Stimulated activated CD4-positive, alpha-beta T cell treated with anti-CD3 and anti-CD28 coated beads, TNF-alpha, amount 100 ng/mL, for 1 hour (primary cell): ENCODE data around the gene LRWD1.
"Not testable (repeated sequence)": the region's sequence is repeated elsewhere in the genome, so short reads cannot be mapped to it uniquely, and the experiment has no call there.

Experiments
- DNase-seq, 3 donors: peaks; one replicate each; pipeline ENCODE4 v3.0.0-alpha.2; 2020; ENCODE audit warnings: low read depth in 3 of 3, low spot score in 1 of 3

Gene LRWD1

DNA sequence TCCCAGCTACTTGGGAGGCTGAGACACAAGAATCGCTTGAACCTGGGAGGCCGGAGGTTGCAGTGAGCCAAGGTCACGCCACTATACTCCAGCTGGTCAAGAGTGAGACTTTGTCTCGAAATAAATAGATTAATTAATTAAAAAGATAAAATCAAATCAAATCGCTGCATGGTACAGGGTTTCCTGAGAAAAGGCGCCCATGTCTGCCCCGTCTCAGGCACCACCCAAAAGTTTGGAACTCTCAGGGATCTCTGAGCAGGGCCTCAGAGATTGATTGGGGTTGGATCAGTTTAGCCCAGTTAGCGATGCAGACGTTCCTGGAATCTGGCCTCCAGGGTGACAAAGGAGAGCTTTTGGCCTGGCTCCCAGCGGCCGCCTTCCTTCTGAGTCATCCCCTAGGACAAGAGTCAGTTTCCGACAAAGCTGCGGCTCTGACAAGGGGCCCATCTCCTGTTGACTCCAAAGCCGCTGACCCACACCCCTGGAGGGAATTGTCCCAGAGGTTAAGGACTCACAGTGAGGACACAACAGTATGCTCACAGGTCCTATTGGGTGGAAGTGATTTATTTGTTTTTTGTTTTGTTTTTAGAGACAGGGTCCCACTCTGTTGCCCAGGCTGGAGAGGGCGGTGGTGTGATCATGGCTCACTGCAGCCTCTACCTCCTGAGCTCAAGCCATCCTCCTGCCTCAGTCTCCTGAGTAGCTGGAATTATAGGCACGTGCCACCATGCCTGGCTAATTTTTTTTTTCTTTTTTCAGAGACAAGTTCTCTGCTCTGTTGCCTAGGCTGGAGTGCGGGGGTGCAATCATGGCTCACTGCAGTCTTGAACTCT, 24.6 kb upstream of the LRWD1 start:
- no peak for DNase-seq

DNA sequence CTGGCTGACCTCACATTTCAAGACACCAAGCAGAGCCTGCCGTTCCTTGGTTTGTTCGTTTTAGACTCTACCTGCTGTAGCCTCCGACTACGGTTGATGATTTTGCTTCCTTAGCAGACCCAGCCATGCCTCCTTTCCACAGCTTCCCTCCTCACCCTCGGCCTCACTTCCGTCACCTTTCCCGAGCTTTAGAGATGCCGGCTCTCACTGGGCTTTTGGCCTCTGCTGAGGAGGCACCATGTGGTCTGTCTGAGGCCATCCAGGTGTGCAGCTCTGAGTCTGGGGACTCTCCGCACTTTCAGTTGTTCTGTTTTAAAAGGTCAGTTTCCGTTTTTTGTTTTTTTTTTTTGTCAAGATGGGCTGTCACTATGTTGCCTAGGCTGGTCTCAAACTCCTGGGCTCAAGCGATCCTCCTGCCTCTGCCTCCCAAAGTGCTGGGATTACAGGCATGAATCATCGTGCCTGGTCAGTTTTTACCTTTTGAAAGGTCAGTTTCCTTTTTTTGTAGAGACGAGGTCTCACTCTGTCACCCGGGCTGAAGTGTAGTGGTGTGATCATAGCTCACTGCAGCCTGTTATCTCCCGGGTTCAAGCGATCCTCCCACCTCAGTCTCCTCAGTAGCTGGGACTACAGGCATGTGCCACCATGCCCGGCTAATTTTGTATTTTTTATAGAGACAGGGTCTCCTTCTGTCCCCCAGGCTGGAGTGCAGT, 19.7 kb upstream of the LRWD1 start:
- no peak for DNase-seq

DNA sequence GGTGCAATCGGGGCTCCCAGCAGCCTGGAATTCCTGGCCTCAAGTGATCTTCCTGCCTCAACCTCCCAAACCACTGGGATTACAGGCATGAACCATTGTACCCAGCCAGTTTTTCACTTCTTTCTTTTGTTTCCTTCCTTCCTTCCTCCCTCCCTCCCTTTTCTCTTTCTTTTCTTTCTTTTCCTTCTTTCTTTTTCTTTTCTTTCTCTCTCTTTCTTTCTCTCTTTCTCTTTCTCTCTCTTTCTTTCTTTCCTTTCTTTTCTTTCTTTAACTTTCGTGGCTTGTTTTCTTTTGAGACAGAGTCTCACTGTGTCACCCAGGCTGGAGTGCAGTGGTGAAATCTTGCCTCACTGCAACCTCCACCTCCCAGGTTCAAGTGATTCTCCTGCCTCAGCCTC, 19.1 kb upstream of the LRWD1 start:
- DNase-seq, result no peak

DNA sequence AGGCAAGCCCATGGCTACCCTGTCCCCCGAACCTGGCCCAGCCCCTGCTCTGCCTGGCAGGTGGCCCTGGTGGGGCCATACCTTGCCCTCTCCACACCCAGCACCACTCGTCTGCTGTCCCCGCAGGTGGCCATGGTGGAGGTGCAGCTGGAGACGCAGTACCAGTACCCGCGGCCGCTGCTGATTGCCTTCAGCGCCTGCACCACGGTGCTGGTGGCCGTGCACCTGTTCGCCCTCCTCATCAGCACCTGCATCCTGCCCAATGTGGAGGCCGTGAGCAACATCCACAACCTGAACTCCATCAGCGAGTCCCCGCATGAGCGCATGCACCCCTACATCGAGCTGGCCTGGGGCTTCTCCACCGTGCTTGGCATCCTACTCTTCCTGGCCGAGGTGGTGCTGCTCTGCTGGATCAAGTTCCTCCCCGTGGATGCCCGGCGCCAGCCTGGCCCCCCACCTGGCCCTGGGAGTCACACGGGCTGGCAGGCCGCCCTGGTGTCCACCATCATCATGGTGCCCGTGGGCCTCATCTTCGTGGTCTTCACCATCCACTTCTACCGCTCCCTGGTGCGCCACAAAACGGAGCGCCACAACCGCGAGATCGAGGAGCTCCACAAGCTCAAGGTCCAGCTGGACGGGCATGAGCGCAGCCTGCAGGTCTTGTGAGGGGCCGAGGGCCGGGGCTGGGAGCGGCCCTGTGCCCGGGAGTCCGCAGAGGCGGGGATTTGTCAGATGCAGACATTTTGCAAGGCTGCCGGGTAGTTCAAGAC, 18.2 kb upstream of the LRWD1 start:
- no peak for DNase-seq

DNA sequence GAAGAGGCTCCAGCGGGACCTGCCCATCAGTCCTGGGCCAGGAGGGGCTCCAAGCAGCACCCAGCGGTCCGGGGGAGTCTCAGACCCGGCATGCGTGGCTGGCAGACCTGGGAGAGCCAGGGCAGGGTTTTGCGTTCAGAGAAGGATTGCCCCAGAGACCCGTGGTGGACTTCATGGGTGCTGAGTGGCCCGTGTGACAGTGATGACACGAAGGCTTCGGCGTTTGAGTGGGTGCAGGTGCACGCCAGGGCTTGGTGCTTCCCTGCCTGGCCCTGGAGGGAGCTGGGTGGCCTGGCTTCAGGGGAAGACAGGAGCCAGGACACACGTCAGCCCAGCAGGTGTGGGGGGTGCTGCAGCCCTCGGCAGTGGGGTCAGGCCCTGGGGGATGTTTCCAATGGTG, 17.5 kb upstream of the LRWD1 start:
- DNase-seq, result no peak

DNA sequence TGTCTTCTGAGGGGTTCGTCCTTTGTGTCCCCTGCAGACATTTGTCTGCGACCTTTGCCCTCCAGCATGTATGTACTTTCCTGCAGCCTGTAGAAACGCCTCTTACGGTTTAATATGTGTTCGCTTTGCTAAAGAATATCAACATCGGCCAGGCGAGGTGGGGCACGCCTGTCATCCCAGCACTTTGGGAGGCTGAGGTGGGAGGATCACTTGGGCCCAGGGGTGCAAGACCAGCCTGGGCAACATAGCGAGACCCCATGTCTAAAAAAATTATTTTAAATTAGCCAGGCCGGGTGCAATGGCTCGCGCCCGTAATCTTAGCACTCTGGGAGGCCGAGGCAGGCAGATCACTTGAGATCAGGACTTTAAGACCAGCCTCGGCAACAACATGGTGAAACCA, 15.6 kb upstream of the LRWD1 start:
- DNase-seq, result no peak

DNA sequence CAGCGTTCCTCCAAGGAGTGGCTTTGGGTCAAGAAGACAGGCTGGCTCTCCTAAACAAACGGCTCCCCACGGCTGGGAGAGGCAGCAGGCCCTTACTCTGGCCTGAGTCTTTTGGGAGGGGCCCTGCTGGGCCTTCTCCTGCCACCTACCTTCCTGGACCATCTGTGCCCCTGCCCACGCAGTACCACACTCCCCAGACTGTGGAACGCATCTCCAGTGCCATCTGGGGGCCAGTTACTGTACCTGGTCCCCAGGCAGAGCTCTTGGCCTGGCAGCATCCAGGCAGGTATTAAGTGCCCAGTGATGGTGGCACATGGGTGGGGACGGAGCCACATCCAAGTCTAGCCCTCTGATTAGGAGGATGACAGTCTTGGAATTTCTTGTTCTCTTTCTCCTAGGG, 14.5 kb upstream of the LRWD1 start:
- peak in 1 of 3 donors; percentile 22 for DNase-seq

DNA sequence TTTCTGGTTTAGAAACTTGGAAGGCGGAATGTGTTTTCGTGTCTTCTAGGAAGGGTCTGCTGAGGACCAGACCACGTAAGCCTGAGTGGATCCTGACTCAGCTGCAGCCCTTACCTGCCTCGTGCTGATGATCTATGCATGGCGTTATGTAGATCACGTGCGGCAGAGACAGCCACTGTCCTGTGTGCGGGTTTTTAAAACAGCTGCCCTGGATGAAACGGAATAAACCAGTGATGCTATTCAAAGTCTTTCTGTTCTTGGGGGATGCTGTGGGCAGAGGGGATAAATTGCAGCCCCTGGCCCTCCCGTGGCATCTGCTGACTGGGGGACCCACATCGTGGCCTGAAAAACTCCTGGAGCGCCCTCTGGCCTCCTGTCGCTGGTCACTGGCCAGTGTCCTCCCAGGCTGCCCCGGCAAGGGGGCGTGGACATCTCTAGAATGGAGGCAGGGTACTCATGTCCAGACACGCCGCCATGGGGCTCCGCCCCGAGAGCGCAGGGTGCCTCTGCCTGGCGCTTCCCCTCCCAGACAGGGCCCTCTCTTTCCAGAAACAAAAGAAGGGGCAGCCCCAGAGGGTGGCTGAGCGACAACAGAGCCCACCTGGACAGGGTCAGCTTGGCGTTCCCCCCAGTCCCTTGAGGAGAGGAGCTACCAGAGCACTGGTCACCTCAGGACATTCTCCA, 13.3 kb upstream of the LRWD1 start:
- DNase-seq, result no peak

DNA sequence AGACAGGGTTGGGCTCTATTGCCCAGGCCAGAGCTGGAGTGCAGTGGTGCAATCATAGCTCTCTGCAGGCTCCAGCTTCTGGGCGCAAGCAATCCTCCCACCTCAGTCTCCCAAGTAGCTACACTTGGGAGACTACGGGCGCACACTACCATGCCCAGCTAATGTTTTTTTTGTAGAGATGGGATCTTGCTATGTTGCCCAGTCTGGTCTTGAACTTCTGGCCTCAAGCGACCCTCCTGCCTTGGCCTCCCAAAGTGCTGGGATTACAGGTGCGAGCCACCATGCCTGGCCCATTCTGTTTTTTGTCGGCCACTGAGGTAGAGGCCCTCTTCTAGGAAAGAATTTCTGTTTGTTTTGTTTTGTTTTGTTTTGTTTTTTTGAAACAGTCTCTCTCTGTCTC, 12.3 kb upstream of the LRWD1 start:
- no peak for DNase-seq

DNA sequence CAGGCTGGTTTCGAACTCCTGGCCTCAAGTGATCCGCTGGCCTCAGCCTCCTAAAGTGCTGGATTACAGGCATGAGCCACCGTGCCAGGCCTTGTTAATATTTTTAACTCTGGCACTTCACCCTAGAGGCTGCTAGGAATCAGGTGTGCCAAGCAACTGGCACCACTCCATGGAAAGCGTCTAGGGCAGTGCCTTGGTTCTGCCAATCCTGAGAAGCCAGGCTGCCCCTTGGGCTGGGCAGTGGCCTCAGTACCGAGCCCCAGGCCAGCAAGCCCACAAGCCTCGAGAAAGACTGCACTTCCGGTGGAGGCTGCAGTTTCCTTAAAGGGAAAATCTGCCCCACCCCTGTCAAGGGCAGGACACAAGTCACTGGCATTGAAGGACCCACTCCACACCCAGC, 11.5 kb upstream of the LRWD1 start:
- DNase-seq, result no peak

DNA sequence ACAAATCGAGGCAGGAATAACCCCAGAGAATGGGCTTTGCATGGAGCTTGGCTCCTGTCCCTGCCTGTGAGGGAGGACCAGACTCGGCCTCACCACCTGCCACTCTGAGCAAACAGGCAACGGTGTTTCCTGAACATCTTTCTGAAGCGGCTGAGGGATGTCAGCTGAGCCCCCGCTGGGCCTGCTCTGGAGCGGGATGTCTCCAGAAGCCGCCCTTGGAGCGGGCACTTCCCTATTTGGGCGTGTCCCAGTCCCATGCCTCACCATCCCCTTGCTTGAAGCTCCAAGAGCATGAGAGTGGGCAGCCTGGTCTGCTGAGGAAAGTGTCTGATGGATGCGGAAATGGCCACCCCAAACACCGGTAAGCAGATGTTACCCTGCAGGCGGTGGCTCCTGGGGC, 10.3 kb upstream of the LRWD1 start:
- no peak for DNase-seq

DNA sequence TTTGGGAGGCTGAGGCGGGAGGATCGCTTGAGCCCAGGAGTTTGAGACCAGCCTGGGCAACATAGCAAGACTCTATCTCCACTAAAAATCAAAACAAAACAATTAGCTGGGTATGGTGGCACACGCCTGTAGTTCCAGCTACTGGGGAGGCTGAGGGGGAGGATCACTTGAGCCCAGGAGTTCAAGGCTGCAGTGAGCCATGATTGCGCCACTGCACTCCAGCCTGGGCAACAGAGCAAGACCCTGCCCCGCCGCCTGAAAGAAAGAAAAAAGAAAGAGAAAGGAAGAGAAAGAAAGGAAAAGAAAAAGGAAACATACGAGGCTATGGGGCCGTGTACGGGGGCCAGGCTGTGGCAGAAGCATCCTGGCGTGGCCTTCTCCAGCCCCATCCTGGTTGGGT, 9.9 kb upstream of the LRWD1 start:
- not testable (repeated sequence) for DNase-seq

DNA sequence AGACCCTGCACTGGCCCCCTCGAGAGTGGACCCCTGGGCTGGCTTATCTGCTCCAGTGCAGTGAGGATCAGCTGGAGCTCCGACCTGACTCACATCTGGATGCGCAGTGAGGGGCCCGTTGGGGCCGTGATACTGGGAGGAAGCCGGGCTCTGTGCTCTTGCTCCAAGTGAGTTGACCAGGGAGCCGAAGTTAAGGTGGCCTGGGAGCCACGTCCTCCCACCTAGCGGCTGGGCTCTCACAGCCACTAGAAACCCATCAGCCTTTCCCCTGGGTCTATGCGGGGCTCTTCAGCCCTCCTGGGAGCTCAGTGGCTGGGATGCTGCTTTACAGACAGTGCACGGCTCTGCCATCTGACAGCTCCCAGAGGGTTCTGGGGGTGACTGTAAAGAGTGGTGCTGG, 9.2 kb upstream of the LRWD1 start:
- no peak for DNase-seq

DNA sequence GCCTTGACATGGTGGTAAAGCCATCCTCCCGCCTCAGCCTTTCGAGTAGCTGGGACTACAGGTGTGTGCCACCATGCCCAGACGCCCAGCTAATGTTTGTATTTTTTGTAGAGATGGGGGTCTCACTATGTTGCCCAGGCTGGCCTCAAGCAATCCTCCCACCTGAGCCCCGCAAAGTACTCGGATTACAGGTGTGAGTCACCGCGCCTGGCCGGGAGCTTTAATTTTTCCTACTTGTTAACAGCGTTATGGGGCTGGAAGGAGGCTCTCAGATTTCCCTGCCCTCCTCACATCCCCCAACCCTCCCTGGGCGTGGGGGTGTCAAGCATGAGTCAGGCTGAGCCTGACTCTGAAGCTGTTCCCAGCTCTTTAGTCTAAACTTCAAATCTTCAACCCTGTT, 8.5 kb upstream of the LRWD1 start:
- no peak for DNase-seq

DNA sequence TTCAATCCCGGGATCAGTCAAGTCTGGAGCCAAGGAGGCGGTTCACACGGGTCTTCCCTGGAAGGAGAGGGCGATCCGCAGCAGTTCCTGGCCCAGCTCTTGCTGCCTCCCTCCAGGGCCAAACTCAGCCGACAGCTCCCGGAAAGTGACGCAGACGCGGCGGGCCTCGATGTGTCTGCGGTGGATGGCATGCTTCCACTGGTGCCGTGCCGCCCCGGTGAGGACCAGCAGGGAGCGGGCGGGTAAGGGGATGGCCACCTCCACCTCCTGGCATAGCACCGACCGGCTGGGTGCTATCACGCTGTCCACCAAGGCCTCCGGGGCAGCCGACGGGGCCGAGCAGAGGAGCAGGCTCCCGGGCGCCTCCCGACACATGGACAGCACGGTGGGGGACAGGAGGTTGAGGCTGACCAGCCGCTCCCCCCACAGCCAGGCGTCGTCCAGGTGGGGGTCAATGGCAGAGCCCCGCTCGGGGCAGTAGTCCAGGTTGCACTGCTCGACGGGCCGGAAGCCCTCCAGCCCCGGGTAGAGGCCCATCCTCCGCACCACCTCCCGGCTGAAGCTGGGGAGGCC, 7.3 kb upstream of the LRWD1 start:
- no peak for DNase-seq

DNA sequence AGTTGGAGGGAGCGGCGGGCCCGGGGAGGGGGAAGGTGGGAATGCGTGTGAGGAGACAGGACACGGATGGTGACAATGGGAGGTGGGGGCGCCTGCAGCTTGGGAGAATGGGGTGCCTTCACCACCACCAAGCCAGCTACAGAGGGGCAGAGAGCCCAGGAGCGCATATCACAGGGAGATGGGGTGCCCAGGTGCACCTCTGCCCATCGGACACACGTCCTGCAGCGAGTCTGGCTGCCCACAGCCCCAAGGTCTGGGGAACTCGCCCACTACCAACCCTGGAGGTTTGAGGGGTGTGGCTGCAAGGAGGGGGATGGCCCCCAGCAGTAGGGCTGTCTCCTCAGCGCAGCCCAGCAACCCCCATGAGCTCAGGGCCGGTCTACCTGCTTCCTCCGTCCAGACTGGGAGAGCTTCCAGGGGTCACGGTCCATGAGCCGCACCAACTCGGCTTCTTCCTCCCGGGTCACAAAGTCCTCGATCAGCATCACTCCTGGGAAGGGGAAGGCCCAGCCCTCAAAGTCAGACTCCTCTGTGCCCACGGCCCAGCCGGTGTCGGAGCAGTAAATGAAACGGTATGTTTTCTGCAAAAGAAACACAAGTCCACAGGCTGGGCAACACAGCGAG, 5.5 kb upstream of the LRWD1 start:
- no peak for DNase-seq

DNA sequence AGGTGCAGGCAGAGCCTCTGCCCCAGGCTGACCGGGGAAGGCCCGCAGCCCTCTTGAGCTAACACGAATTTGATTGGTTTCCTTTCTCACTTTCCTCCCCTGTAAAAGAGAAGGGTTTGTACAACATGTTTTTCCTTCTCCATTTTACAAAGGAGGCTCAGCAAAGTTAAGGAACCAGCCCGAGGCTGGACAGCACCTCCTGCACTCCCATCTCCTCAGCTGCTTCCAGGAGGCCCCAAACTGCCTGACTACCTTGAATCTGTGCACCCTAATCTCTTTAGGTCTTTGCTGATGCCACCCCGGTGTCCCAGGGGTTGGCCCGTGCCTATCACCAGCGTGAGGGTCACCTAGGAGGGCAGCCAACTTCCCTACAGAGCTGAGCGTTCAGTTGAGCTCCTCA, 4.3 kb upstream of the LRWD1 start:
- no peak for DNase-seq

DNA sequence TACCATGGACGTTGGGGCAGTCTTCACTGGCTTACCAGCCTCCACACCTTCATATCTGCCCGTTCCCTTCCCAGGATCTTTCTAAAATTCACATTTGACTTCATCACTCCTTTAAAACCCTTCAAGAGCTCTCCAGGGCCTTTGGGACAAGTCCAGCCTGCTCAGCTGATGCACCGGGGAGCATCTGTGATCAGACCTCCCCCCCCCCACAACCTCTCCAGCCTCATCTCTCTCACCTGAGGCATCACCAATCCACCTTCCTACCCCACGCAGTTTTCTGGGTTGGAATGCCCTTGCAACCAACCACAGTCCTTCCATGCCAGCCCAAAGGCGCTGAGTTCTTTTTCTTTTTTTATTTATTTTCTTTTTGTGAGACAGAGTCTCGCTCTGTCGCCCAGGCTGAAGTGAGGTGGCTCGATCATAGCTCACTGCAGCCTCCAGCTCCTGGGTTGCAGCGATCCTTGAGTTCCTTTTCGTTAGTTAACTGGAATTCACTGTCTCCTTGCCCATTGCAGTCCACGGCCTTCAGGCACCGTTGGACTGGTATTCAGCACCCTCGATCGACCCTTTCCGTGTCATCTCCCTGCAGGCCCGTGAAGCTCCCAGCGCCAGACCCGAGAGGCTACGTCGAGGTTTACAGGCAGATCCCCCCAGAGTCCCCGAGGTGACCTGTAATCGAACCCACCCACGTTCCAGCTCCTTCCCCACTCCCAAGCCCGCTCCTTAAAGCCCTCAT, 775 bp upstream of the LRWD1 start:
- no peak for DNase-seq

DNA sequence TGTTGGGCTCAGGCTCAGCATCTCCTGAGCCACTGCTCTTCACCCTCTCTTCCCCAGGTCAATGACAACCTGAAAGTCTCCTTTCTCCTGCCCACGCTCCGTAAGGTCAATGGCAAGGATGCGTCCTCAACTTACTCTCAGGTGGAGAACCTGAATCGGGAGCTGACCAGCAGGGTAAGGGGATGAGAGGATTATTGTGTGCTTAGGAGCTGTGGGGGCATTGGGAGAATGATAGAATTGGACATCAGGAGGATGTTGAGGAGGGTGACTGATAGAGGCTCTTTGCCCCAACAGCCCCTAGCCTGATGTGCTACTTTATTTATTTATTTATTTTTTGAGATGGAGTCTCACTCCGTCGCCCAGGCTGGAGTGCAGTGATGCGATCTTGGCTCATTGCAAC, 1.3 kb downstream of the LRWD1 start:
- DNase-seq, result no peak
